ENCODE data around the gene NCBP3.

NCBP3 gene

GRCh38 chr17:3879186-3879585 is 33.1 kb upstream of the NCBP3 start:
- Histone ChIP-seq H3K27me3 (ENCODE audit: insufficient read depth, low read length, poor library complexity, severe bottlenecking) (no peaks in the 10 kb centered on the region), H3K4me2 (ENCODE audit: low read depth, low read length, poor library complexity, severe bottlenecking) (no peak overlapping the region), H3K4me1 (ENCODE audit: insufficient read depth, low read length, poor library complexity, severe bottlenecking) (peaks cover 3% of the 10 kb centered on the region), H3K79me2 (ENCODE audit: insufficient read depth, low read length) (no peaks in the 10 kb centered on the region), H3K36me3 (ENCODE audit: insufficient read depth, low read length) (no peaks in the 10 kb centered on the region), H3K9me2 (replicated peaks; ENCODE audit: low read depth, low read length) (no peaks in the 10 kb centered on the region), H4K20me1 (ENCODE audit: insufficient read depth, low read length, poor library complexity, severe bottlenecking) (no peaks in the 10 kb centered on the region), H3K9me3 (ENCODE audit: insufficient read depth, low read depth, low read length) (no peaks in the 10 kb centered on the region), H3K9ac (ENCODE audit: low read depth, low read length, poor library complexity, severe bottlenecking) (no peak overlapping the region), H3K4me3 (ENCODE audit: low read length, poor library complexity, severe bottlenecking) (no peak overlapping the region), H3F3A (ENCODE audit: low read depth) (no peaks in the 10 kb centered on the region), H2AFZ (ENCODE audit: low read length) (no peak overlapping the region)
- TF ChIP-seq EZH2phosphoT487 (IDR thresholded peaks at IDR 0.05; ENCODE audit: borderline replicate concordance) (no peak), CTCF (conservative IDR thresholded peaks at IDR 0.05; ENCODE audit: low read length) (no peak)

GRCh38 chr17:3877220-3877619 is 31.2 kb upstream of the NCBP3 start:
- no peaks in the 10 kb centered on the region for H3K27me3 ChIP-seq (ENCODE audit: insufficient read depth, low read length, poor library complexity, severe bottlenecking)
- H3K4me3 ChIP-seq (ENCODE audit: low read length, poor library complexity, severe bottlenecking): no peak overlapping the region
- H3K4me2 ChIP-seq (ENCODE audit: low read depth, low read length, poor library complexity, severe bottlenecking): no peak overlapping the region
- TF ChIP-seq EZH2phosphoT487 (IDR thresholded peaks at IDR 0.05; ENCODE audit: borderline replicate concordance): no peak
- TF ChIP-seq CTCF (conservative IDR thresholded peaks at IDR 0.05; ENCODE audit: low read length): no peak
- no peaks in the 10 kb centered on the region for H4K20me1 ChIP-seq (ENCODE audit: insufficient read depth, low read length, poor library complexity, severe bottlenecking)
- no peaks in the 10 kb centered on the region for H3K9me3 ChIP-seq (ENCODE audit: insufficient read depth, low read depth, low read length)
- no peak overlapping the region for H3K9ac ChIP-seq (ENCODE audit: low read depth, low read length, poor library complexity, severe bottlenecking)
- H3K9me2 ChIP-seq (replicated peaks; ENCODE audit: low read depth, low read length): no peaks in the 10 kb centered on the region
- peaks cover under 1% of the 10 kb centered on the region for H3K4me1 ChIP-seq (ENCODE audit: insufficient read depth, low read length, poor library complexity, severe bottlenecking)
- H3K79me2 ChIP-seq (ENCODE audit: insufficient read depth, low read length): no peaks in the 10 kb centered on the region
- H2AFZ ChIP-seq (ENCODE audit: low read length): no peak overlapping the region
- H3F3A ChIP-seq (ENCODE audit: low read depth): no peaks in the 10 kb centered on the region
- no peaks in the 10 kb centered on the region for H3K36me3 ChIP-seq (ENCODE audit: insufficient read depth, low read length)

GRCh38 chr17:3875317-3875716 is 29.3 kb upstream of the NCBP3 start:
- no peaks in the 10 kb centered on the region for H4K20me1 ChIP-seq (ENCODE audit: insufficient read depth, low read length, poor library complexity, severe bottlenecking)
- no peaks in the 10 kb centered on the region for H3K4me1 ChIP-seq (ENCODE audit: insufficient read depth, low read length, poor library complexity, severe bottlenecking)
- TF ChIP-seq CTCF (conservative IDR thresholded peaks at IDR 0.05; ENCODE audit: low read length) (no peak), EZH2phosphoT487 (IDR thresholded peaks at IDR 0.05; ENCODE audit: borderline replicate concordance) (no peak)

More at GRCh38 chr17:3875317-3875716, 29.3 kb upstream of the NCBP3 start:
- H3F3A ChIP-seq (ENCODE audit: low read depth): no peaks in the 10 kb centered on the region
- H3K9me3 ChIP-seq (ENCODE audit: insufficient read depth, low read depth, low read length): no peaks in the 10 kb centered on the region
- H3K36me3 ChIP-seq (ENCODE audit: insufficient read depth, low read length): no peaks in the 10 kb centered on the region
- no peak overlapping the region for H3K4me3 ChIP-seq (ENCODE audit: low read length, poor library complexity, severe bottlenecking)
- H3K9me2 ChIP-seq (replicated peaks; ENCODE audit: low read depth, low read length): no peaks in the 10 kb centered on the region
- H2AFZ ChIP-seq (ENCODE audit: low read length): no peak overlapping the region
- H3K9ac ChIP-seq (ENCODE audit: low read depth, low read length, poor library complexity, severe bottlenecking): no peak overlapping the region
- H3K4me2 ChIP-seq (ENCODE audit: low read depth, low read length, poor library complexity, severe bottlenecking): no peak overlapping the region
- no peaks in the 10 kb centered on the region for H3K79me2 ChIP-seq (ENCODE audit: insufficient read depth, low read length)
- H3K27me3 ChIP-seq (ENCODE audit: insufficient read depth, low read length, poor library complexity, severe bottlenecking): no peaks in the 10 kb centered on the region
